Measurements from ENCODE around the gene PWWP2B. TPM values are rescaled to one million over a fixed set of nuclear protein-coding genes. Genes with fewer than 3 reads are reported as not detected.

Gene PWWP2B
- total and polyA plus RNA-seq, 2 of the 8 experiments (the other 6 are each of a cell fraction or from before 2014, with no cell fraction given), result 5.3 to 10.8 TPM

- TF ChIP-seq CHD7 (IDR thresholded peaks at IDR 0.05; ENCODE audit: insufficient replicate concordance, low read length) (no peak), FOSL1 (IDR thresholded peaks at IDR 0.05; ENCODE audit: insufficient read depth, low read depth, low read length) (no peak)
These were observed 49.2 kb downstream of the PWWP2B start (continued) for GRCh38 chr10:132446195-132446581.

All from H1 (cell line).